B cell (primary cell): Measurements from ENCODE around the gene ADCY2.

ENCODE experiments used
- CTCF ChIP-seq: fragments of 200-600 bp; IDR thresholded peaks from one replicate; pipeline ENCODE4 v1.8.0; 2022; ENCODE audit warnings: antibody characterized with exemption, mild to moderate bottlenecking
- EZH2 ChIP-seq: IDR thresholded peaks from 2 replicates; pipeline ENCODE4 v1.6.1; 2012; ENCODE audit warnings: borderline replicate concordance, low read depth, mild to moderate bottlenecking, moderate library complexity, low read length; ENCODE audit not compliant: insufficient read depth, poor library complexity, severe bottlenecking

DNA sequence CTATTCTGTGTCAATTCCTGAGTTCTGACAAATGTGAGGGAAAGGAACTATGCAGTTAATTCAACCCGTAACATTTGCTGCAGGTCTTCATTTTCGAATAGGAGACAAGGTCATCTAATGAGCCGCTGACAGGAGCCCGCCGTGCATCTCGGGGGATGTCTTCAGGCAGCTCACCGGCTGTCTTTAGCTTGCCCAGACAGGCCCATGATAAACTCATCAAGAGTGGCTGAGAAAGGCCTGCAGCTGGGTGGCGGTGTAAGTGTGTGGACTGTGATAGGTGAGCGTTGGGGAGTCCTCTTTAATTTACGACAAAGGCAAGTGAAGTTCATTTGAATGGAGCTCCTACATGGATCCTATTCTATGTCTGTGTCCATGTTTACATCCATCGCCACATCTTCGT, 190.5 kb downstream of the ADCY2 start:
- TF ChIP-seq CTCF: no peak
- TF ChIP-seq EZH2: no peak
